Measurements from ENCODE around the gene ARL9.
A peak's percentile ranks its signal among the peaks of the same experiment; 100 is the strongest.

The ARL9 gene, protein sequence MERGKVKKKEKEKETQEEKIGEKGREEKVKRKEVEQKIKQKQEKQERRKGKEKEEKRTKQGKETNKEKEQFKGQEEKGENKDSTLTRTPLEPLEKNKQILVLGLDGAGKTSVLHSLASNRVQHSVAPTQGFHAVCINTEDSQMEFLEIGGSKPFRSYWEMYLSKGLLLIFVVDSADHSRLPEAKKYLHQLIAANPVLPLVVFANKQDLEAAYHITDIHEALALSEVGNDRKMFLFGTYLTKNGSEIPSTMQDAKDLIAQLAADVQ

DNA sequence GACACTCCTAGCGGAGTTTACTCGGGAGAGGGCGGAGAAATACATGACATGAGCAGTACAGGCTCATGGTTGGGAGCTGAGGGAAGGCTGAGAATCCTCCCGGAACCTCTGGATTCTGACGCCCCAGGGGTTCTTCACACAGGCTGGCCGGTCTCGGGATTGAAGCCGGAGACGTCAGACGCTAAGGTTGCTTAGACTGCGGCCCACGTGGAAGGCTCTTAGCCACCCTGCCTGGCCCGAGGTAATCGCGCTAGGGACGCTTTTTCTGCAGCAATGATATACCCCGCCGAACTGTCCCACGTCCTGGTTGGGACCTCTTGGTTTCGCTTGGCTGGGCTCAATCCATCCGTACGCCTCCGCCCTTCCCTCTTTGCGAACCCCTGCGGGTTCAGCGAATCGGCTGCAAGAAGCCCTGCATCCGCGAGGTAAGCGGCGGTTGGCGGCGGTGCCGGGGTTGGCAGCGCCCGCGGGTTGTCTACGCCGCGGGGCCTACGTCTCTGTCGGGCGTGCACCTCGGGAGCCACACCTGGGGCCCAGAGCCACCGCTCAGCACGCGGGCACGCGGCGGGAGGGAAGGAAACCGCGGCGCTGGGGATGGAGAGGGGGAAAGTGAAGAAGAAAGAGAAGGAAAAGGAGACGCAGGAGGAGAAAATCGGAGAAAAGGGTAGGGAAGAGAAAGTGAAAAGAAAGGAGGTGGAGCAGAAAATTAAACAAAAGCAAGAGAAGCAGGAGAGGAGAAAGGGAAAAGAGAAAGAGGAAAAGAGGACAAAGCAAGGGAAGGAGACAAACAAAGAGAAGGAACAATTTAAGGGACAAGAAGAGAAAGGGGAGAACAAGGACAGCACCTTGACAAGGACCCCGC is at the start of gene ARL9:
TSS of gene ARL9 (plus strand) at position 523 of the 862 bp plus-strand sequence. CDS start at position 595, 72 bp downstream.
- DNase-seq, result peak; percentile 75

DNA sequence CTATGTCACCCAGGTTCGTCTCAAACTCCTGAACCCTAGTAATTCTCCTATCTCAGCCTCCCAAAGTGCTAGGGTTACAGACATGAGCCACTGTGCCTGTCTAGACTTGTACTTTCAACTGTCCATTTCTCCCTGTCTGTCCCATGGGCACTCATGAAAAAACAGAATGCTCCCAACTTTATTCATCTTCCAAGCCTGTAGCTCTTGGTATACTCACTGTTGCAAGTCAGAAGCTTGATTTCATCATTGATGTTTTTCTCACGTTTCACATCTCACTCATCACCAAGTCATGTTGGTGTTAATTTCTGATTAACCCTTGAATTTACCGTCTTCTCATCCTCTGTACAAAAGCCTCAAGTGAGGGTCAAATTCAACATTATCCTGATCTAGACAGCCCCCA is 45.5 kb upstream of the ARL9 start:
- no peak for DNase-seq

DNA sequence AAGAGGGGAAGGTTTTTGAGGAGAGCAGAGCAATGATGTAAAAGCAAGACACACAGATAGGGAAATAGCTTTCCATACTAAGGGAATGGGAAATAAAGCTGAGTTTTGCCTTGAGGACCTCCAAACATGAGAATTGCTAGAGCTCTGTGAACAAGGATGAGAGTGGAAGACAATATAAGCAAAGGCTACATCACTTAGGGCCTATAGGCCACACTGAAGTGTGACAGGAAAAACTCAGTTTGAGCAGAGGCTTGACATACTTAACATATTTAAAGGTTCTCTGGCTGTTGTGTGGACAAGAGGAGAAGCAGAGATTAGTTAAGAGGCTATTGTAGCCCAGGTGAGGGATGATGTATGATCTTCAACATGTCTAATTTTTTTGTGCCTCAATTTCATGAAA is 43.4 kb upstream of the ARL9 start:
- no peak for DNase-seq

DNA sequence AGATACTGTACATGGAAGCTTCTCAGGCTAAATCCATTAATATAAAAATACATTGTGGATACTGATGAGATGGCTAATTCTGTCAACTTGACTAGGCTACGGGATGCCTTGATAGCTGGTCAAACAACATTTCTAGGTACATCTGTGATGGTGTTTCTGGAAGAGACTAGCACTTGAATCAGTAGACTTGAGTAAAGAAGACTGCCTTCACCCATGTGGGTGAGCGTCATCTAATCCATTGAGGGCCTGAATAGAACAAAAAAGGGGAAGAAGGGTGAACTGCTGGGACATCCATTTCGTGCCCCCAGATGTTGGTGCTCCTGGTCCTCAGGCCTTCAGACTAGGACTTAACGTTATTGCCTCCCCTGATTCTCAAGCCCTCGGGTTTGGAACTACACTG is 41.9 kb upstream of the ARL9 start:
- no peak for DNase-seq

DNA sequence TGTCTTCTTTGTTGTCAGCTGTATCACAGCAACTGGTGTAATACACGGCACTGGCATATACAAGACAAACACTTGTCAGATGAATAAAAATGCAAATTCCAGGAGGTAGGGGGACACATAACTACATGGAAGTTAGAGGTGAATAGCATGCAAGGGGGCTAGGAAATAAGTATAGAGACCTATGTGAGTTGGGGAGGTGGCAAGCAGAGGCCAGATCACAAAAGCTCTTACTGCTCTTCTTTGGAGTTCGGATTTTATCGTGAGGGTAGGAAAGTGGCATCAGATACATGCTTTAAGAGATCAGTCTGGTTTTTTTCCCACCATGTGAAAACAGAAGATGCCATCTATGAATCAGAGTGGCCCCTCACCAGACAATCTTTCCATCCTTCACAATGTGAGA is 41.0 kb upstream of the ARL9 start:
- DNase-seq, result no peak

DNA sequence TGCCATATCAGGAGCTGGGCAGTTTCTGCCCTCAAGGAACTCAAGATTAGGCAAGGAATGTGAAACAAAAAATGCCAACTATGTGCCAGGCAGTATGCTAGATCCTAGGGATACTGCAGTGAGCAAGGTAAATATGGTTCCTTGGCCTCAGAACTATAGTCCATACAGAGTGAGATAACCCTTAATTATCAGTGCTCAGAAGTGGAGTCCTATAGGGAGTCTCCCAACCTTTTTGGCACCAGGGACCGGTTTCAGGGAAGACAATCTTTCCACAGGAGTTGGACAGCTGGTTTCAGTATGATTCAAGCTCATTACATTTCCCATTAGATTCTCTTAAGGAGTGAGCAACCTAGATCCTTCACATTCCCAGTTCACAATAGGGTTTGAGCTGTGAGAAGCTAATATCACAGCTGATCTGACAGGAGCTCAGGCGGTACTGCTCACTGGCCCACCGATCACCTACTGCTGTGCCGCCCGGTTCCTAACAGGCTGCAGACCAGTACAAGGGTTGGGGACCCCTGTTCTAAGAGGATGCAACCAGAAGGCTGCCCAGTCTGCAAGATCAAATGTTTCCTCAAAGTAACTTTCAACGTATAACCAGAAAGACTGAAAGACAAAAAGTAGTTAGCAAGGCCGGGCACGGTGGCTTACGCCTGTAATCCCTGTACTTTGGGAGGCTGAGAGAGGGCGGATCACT is 39.8 kb upstream of the ARL9 start:
- no peak for DNase-seq

DNA sequence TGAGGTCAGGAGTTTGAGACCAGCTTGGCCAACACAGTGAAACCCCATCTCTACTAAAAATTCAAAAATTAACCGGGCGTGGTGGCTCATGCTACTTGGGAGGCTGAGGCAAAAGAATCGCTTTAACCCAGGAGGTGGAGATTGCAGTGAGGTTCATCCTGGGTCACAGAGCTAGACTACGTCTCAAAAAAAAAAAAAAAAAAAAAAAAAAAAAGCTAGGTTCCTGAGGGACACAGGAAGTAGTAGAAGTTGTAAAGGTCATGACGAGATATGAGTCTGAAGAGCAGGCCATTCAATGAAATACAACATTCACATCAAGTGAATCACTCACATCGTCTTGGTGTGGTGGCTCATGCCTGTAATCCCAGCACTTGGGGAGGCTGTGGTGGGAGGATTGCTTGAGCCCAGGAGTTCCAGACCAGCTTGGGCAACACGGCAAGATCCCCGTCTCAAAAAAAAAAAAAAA is 39.3 kb upstream of the ARL9 start:
- DNase-seq, result peak; percentile 10

DNA sequence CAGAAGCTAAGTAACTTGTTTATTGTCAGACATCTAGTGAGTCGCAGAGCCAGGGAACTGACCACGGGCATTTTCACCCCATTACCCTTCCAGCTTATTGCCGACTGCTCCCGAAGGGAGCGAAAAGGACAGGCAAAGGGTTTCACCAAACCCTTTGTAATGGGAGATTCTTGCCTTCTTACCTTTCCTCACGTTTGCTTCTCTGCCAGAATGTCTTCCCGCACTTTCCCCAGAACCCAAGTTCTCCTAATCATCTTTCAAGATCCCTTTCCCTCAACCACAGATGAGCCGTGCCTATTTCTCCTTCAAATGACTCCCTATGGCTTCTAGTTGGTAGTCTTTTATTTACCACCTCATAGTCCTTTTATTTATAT is 38.7 kb upstream of the ARL9 start:
- no peak for DNase-seq

DNA sequence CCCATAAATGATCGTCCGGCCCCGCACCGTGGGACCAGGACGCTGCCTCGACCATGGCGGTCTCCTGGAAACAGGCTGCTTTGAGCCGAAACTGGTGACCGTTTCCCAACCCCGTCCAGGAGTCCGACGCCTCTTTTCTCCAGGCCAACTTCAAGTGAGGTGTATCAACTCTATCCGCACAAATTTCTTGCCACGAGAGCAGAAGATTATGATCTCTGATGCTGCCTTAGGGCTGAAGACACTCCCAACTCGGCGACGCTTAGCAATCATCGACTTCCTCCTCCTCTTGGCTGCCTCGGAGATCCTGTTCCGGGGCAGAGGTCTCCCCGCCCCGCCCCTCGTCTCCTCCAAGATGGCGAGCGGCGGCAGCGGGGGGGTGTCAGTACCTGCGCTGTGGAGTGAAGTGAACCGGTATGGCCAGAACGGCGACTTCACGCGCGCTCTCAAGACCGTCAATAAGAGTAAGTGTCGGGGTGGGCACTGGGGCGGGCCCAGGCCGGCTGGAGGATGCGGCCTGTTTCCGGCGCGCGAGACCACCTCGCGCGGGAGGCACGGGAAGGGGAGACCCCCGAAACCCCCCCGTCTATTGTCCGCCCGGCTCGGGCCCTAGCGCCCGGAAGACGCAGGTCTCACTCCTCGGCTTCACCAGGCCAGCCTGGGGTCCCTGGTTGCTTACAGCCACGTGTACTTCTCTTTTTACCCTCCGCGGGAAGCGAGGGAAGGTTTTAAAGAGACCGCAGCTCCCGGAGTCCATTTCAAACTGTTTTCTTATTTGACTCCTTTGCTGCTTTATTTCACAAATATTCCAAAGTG is 38.1 kb upstream of the ARL9 start, which contains the start of gene SRP72:
TSS of gene SRP72 (plus strand) at position 334 of the 813 bp plus-strand sequence. CDS start at position 353, 19 bp downstream.
- DNase-seq, result peak; percentile 89

DNA sequence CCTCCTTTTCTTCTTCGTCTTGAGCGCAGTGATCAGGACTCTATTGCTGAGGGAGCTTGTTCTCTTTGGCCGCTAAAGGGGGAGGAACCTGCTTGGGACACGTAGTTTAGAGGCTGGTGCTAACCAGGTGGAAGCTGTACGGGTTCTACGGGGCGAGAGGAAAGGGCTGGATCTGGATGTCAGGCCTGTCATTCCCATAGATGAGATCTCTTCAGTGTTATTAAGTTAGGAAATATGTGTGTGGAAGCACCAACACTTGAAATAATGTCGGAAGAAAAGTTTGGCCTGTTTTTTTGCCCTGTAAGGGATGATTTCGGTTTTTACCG is 37.5 kb upstream of the ARL9 start:
- peak; percentile 73 for DNase-seq

DNA sequence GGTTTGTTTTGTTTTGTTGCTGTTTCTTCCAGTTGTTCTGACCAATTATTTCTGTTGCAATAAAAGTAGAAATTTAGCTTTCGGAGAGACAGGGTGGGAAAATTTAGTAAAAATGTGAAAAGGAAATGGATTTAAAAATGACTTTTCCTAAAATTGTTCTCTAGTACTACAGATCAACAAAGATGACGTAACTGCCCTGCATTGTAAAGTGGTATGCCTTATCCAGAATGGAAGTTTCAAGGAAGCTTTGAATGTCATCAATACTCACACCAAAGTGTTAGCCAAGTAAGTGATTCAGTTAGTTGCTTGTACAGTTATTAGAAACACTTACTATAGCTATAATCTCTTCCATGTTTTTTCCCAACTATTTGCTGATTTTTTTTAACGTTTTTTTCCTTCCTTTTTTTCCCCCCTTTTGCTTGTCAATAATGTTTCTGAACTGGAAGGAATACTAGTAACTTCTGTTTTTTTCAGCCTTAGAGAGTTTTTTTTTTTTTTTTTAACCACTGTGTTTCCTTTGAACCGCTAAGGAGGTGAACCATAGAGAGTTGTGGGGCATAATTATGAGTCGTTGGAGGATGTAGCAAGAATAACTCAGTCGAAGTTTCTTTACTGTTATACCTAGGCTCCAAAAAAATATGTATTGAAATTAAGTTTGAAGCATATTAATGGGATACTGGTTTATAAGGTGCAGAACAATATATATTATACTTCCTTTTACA is 35.9 kb upstream of the ARL9 start:
- DNase-seq, result no peak

DNA sequence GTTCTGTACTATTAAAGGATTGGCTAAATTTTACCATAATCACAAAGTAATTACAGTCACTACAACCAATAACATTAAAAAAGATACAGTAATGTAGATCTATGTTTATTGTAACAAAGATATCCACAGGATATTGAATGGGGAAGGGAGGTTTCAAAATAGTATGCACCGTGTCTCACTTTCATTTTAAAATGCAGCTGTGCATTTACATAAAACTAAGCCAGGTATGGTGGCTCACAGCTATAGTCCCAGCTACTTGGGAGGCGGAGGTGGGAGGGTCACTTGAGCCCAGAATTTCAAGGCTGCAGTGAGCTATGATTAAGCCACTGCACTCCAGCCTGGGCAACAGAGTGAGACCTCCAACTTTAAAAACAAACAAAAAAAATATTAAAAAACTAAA is 29.7 kb upstream of the ARL9 start:
- no peak for DNase-seq

DNA sequence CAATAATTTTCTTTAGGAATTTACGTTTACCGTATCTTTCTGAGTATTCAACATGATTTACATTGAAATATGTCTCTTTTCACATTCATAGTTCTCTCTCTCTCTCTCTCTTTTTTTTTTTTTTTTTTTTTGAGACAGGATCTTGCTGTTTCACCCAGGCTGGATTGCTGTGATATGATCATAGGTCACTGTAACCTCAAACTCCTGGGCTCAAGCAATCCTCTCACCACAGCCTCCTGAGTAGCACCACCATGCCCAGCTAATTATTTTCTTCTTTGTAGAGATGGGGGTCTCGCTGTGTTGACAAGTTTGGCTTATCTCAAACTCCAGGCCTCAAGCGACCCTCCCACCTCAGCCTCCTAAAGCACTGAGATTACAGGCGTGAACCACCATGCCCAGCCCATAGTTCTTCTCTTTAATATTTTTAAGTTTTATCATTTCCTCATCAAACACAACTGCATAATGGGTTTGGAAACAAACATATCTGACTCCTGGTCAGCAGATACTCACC is 28.3 kb upstream of the ARL9 start:
- DNase-seq, result no peak

DNA sequence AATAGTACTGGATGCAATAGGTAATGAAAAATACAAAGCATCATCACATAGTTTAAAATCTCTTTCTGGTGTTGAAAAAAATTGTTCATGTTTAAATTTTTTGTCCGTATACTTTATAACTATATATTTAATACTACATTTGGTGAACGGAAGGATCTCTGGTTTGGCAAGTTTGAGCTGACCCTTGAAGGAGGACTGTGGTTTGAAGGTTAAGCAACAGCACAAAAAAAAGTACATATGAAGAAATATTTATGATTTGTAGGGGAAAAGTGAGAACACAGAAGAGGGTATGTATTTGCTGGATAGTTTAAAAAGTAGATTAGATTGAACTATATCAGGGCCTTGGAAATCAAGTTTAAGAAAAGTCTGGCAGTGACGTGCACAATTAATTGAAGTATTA is 24.9 kb upstream of the ARL9 start:
- DNase-seq, result no peak

DNA sequence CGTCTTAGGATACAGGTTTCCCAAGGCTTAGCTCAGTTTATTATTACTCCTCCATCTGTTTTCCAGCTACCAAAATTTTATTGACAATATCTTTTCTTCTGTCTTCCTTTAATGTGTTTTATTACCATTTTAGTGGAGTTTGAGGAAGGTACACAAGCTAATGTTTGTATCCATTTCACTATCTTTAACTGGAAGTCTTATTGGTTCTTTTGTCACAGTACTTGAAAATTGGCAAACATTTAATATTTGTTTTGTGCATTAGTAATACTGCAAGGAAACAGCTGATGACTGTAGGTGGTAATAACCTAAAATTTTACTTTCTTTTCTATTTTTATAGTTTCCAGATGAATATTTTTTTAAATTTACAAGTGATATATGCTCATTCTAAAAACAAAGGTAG is 9.3 kb upstream of the ARL9 start:
- DNase-seq, result no peak

DNA sequence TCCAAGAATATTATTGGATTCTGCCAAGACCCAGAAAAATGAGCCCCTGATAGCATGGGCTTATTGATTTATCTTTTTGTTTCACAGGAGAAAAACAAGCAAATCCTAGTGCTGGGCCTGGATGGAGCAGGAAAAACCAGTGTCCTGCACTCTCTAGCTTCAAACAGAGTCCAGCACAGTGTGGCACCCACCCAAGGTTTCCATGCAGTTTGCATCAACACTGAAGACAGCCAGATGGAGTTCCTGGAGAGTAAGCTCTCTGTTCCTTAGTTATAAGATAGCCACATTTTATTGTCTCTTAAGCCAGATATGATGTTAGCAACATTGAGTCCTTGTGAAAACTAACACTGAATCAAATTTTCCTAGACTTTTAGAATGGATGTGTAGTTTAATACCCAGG is 5.5 kb downstream of the ARL9 start:
- DNase-seq, result no peak

DNA sequence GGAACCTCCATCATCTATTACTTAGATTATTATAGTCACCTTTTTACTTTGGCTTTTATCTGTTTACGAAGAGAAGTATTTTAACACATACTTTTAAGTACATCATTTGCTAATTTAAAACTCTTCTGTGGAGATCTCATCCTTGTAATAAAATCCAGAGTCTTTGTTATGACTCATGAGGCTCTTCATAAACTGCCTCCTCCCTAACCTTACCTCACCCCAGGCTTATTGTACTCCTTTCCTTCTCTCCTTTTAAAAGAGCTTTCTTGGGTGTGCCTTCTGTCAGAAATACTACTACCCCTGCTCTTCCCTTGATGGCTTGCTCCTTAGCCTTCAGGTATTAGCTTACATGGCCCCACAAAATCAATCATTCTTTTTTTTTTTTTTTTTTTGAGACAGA is 6.6 kb downstream of the ARL9 start:
- DNase-seq, result no peak

DNA sequence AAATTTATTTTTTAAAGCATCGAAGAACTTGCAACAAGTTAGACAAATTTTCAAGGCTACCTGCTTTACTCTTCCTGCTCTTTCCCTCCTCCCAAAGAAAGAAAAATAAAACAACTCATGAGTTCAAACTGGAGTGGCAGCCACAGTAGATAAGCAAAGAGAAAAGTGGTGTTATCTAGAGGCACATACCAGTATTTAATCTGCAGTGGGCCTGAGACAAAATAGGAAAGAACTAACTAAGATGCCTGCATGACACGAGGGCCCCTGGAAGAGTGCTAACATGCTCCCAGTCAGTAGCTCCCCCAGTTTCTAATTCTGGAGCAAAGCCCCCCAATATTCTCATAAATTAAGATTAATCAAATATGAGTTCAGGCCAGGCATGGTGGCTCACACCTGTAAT is 7.9 kb downstream of the ARL9 start:
- DNase-seq, result no peak

DNA sequence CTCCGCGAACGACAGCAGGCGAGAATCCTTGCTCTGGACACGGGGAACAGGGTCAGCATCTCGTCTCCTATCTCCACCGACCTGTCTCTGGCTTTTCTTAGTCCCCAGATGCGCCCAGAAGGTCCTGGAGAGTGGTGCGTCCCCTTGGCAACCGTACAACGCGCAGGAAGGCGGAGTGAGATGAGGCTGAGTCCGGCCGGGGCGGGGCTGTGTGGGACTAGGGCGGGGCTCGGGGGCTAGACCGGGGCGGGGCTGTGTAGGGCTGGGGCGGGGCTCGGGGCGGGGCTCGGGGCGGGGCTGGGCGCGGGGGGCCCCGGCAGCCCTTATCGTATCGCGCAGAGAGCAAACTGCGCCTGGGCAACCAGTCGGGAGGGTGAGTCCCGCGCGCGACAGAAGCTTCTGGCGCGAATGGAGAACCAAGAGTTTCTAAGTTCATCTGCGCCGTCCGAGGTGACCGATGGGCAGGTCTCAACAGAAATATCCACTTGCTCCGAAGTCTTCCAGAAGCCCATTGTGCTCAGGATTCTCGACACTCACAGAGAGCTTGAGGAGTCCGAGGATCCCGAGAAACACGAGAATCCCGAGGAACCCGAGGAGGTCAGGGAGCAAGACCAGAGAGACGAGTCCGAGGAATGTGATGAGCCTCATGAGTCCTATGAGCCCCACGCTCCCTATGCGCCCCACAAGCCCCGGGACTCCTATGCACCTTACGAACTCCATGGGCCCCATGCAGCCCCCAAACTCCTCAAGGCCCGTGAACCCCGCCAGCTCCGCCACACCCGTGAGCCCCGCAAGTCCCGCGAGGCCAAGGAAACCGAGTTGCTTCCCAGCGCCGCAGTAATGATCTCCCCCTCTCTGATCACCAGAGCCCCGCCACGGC is 24.9 kb downstream of the ARL9 start:
- peak; percentile 87 for DNase-seq

DNA sequence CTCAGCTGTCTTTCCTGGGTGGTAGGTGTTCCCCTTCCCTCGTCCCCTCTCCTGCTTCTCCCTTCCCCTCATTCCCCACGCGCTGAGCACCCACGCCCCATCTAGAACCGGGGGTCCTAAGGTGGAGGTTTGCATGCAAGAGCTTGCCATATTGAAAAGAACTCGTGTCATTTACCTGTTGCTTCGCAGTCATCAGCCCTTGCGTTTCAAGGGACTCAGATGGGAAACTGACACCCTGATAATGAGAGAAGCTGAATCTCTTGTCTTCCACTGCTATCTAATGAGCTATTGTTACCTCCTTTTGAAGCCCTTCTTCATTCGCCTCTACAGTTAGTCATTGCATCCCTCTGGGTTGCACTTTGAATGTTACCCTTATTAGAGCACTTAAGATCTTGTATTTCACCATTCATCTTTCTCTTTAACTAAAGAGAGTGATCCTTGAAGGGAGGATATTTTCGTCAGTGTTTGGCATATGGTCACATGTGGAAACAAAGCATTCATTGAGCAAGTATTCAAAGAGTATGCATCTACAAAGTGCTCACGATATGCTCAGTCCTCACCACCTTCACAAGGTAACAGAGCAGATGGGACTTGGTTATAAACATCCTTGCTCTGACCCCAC is 25.7 kb downstream of the ARL9 start:
- DNase-seq, result peak; percentile 20

Data from NCI-H510A treated with DMSO at 0.1 percent for 48 hours (cell line).